ENCODE measurements around the gene MGAT4B.

MGAT4B gene

GRCh38 chr5:179825655-179826182, 19.1 kb upstream of the MGAT4B start:
- no peak for DNase-seq (ENCODE audit: low read depth)

- DNase-seq (ENCODE audit: low read depth), result no peak
Measured at GRCh38 chr5:179824745-179825112, 18.1 kb upstream of the MGAT4B start.

- no peak for DNase-seq (ENCODE audit: low read depth)
Measured at GRCh38 chr5:179823937-179824744, 17.5 kb upstream of the MGAT4B start.

- DNase-seq (ENCODE audit: low read depth), result no peak
Measured at GRCh38 chr5:179822444-179822990, 15.9 kb upstream of the MGAT4B start.

- no peak for DNase-seq (ENCODE audit: low read depth)
Measured at GRCh38 chr5:179822059-179822432, 15.4 kb upstream of the MGAT4B start.

GRCh38 chr5:179821298-179822058, 14.8 kb upstream of the MGAT4B start:
- DNase-seq (ENCODE audit: low read depth), result peak; percentile 74

GRCh38 chr5:179820483-179821297, 14.0 kb upstream of the MGAT4B start, which contains the start of gene SQSTM1:
SQSTM1 (plus strand) TSS chr5:179820905; CDS start chr5:179820937, 32 bp downstream.
- peak; percentile 77 for DNase-seq (ENCODE audit: low read depth)

GRCh38 chr5:179820127-179820482, 13.4 kb upstream of the MGAT4B start:
- DNase-seq (ENCODE audit: low read depth), result no peak

GRCh38 chr5:179819296-179820126, 12.8 kb upstream of the MGAT4B start:
- peak; percentile 39 for DNase-seq (ENCODE audit: low read depth)

GRCh38 chr5:179818746-179819295, 12.2 kb upstream of the MGAT4B start:
- peak; percentile 84 for DNase-seq (ENCODE audit: low read depth)

GRCh38 chr5:179817890-179818745, 11.5 kb upstream of the MGAT4B start:
- no peak for DNase-seq (ENCODE audit: low read depth)

GRCh38 chr5:179817470-179817840, 10.8 kb upstream of the MGAT4B start:
- no peak for DNase-seq (ENCODE audit: low read depth)

- DNase-seq (ENCODE audit: low read depth), result no peak
Measured at GRCh38 chr5:179816796-179817469, 10.3 kb upstream of the MGAT4B start.

- no peak for DNase-seq (ENCODE audit: low read depth)
Measured at GRCh38 chr5:179816401-179816795, 9.7 kb upstream of the MGAT4B start.

GRCh38 chr5:179815491-179816249, 9.0 kb upstream of the MGAT4B start:
- DNase-seq (ENCODE audit: low read depth), result no peak

GRCh38 chr5:179814090-179814489, 7.4 kb upstream of the MGAT4B start:
- no peak for DNase-seq (ENCODE audit: low read depth)

- no peak for DNase-seq (ENCODE audit: low read depth)
Measured at GRCh38 chr5:179812997-179813607, 6.4 kb upstream of the MGAT4B start.

Measured in activated T-helper 9 cell treated with anti-CD3 and anti-CD28 coated beads, Interleukin-2, amount 50 U/mL, for 16 hours (primary cell).